Kidney glomerular epithelial cell (primary cell): ENCODE results near the gene ZNF500.

Experiments
- DNase-seq: peaks from one replicate; lab custom pipeline; 2025; lab: John Stamatoyannopoulos, UW

Gene ZNF500

GRCh38 chr16:4766875-4767628, at the start of gene ZNF500:
Gene ZNF500, minus strand, starts transcription at chr16:4767162. Its CDS starts 1,184 bp downstream, at chr16:4765978.
- peak; percentile 89 for DNase-seq

DNA sequence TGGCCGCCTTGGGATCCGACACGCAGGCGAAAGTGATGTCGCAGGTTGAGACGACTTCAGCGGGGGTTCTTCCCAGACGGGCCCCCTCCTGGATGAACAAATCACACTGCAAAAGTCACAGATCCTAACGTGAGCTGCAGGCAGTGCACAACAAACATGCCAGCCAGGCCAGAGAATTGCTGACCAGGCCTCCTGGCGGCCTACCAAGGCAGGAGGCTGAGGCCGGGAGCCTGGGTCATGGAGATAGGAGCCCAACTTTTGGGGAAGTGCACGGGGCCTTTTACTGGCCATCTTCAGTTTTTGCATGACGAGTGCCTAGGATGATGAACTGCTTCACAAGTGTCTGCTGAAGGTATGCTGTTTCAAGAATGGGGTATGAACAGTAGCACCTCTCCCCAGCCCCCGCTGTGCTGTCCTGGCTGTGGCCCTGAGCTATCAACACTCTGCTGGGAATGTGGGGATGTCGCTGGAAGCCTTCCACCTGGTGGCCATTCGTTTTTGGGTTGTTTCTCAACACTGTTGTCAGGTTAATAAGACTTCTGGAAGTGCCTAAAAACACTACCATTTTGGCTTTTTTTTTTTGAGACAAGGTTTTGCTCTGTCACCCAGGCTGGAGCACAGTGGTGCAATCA, 47.7 kb upstream of the ZNF500 start:
- no peak for DNase-seq

- DNase-seq, result no peak
Measured at GRCh38 chr16:4814046-4814445, 47.1 kb upstream of the ZNF500 start.

- no peak for DNase-seq
Measured at GRCh38 chr16:4813251-4814003, 46.5 kb upstream of the ZNF500 start.

GRCh38 chr16:4811773-4812172, 44.8 kb upstream of the ZNF500 start:
- no peak for DNase-seq

- DNase-seq, result no peak
Measured at GRCh38 chr16:4811242-4811641, 44.3 kb upstream of the ZNF500 start.

DNA sequence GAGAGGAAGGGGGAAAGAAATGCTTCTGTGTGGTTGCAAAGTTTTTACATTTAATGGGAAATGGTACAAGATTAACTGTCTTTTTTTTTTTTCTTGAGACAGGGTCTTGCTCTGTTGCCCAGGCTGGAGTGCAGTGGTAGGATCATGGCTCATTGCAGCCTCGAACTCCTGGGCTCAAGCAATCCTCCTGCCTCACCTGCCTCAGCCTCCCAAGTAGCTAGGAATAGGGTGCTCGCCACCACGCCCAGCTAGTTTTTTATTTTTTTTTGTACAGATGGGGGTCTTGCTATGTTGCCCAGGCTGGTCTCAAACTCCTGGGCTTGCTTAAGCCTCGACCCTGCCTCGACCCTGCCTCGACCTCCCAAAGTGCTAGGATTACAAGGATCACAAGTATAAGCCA, 39.3 kb upstream of the ZNF500 start:
- DNase-seq, result no peak

- DNase-seq, result no peak
Measured at GRCh38 chr16:4805231-4805630, 38.3 kb upstream of the ZNF500 start.

DNA sequence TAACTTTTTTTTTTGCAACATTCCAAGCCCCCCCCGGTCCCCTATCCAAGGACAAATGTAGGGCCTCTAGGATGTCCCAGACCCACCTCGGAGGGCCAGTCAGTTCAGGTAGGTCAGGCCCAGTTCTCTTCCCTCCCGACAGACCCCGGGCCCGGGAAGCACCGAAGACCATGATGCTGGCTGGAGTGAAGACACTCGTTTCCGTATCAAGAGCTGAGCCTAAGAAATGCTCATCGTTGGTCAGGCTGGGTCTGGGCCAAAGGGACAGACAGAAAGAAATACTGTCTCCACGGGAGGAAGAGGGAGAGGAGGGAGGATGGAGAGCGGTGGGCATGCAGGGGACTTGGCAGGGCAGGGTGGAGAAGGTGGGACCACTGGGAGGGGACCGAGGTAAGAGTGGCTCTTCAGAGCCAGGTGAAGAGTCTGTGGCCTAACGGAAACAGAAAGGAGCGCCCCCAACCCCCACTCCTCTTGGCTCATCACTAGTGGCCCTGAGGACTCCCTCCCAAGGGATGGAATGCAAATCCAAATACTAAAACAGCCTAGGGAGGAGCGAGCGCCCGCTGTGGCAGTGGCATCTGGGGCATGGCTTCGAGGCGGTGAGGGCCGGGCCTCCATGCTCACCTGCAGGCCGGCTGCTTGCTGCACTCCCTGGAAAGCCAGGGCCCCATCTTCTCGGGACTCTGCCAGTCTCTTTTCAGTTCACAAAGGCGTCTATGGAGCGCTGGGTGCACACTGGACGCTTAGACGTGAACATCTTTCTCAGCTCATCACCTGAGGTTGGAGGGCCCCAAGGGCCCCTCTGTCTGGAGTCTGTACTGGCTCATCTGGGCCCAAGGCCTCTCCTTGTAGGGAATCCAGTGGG, 37.2 kb upstream of the ZNF500 start:
- no peak for DNase-seq

- no peak for DNase-seq
Measured at GRCh38 chr16:4803401-4803844, 36.5 kb upstream of the ZNF500 start.

GRCh38 chr16:4802659-4803287, 35.8 kb upstream of the ZNF500 start:
- DNase-seq, result peak; percentile 89

DNA sequence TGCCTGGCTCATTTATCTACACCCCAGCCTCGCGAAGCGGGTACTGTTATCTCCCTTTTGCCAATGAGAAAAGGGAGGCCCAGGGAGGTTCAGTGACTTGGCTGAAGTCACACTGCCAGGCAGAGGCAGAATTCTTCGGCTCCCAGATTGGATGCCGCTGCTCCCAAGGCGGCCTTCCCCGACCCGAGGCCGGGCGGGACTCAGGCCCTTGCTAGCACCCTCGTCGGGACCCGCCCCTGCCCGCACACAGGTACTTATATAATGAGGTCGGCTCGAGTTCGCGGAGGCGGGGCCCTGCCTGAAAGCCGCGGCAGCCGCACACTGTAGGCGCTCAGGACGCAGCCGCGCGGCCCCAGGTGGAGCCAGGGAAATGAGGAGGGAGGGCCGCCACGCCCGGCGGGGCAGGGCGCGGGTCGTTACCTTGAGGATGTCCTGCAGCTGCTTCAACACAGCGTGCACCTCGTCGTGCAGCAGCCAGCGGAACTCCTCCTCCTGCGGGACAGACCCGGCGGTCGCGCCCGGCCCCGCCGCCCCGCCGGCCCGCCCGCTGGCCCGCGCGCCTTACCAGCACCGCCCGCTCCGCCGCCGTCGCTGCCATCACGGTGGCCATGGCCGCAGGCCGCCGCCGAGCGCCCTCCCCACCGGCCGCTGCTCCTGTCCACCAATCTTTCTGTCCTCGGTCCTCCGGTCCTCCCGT, 35.1 kb upstream of the ZNF500 start, which contains the start of gene ROGDI:
ROGDI (minus strand) TSS at position 672 of the 697 bp plus-strand sequence; CDS start at position 610, 62 bp downstream.
- peak; percentile 47 for DNase-seq

DNA sequence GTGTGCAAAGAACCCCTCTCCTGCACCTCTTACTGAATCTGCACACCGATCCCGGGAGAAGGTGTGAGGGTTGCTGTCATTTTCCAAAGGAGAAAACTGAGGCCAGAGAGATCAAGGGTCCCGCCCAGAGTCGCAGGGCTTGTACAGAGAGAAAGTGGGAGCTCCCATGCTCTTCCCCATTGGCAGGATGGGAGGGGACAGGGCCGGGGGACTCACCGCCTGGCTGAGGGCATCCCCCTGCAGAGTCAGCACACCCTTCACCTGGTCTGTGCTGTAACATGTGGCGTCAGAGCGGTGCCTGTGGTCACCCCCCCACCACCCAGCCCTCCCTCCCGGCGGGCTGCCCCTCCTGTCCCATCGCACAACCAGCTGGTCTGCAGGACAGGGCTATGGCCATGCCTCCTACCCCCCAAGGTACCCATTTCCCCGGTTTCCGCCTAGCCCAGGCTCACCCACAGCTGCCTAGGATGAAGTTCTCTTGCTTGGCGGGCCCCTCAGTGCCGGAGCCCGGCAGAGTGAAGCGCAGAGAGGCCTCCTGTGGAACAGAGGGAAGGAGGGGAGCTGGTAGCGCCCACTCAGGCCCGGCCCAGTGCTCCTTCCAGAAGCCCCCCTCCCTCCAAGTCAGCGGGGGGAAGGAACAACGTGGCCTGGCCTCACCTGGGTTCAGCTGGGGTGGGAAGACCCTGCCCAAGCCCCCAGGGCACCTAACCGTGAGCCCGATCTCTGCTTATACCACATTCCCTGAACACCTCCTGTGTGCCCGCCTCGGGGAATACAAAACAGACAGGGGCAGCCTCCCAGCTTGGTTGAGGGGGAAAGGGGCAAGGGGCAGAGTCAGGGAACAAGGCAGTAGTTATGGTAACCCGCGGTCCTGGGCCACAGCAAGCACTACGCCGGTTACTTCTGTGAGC, 34.3 kb upstream of the ZNF500 start:
- no peak for DNase-seq

- DNase-seq, result no peak
Measured at GRCh38 chr16:4800290-4801041, 33.5 kb upstream of the ZNF500 start.

GRCh38 chr16:4799171-4799855, 32.4 kb upstream of the ZNF500 start:
- DNase-seq, result no peak

GRCh38 chr16:4798456-4798855, 31.5 kb upstream of the ZNF500 start:
- no peak for DNase-seq

DNA sequence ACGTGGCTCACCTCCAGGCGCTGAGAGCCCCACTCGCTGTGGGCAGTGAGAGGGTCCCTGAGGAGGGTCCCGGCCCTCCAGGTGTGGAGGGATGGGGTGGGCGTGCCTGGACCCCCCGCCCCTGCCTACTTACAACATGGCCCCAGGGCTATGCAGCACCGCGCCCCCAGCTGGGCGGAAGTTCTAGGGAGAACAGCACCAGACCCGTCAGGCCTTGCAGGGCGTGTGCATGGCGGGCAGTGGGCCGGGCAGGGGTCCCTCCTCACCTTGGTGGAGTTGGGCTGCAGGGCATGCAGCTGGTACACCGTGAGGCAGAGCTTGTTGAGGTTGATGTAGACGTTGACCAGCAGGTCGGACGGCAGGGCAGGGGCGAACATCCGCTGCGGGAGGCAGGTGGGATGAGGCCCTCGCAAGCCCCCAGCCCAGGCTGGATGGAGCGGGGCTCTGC, 30.9 kb upstream of the ZNF500 start:
- DNase-seq, result no peak
